GM12891 (cell line): ENCODE measurements around the gene NGEF.

Experiments used
- PAX5 ChIP-seq: IDR thresholded peaks from 2 replicates; pipeline ENCODE4 v1.6.1; 2011; ENCODE audit warnings: low read length, moderate library complexity, mild to moderate bottlenecking; ENCODE audit not compliant: insufficient read depth, severe bottlenecking
- POLR2A ChIP-seq: IDR thresholded peaks from 2 replicates; pipeline ENCODE4 v1.6.1; 2011; ENCODE audit warnings: low read depth, low read length, control low read depth
- POLR2AphosphoS5 ChIP-seq: IDR thresholded peaks from 2 replicates; pipeline ENCODE4 v1.6.1; 2011; ENCODE audit warnings: low read depth, low read length, control low read depth
- POU2F2 ChIP-seq: IDR thresholded peaks from 2 replicates; pipeline ENCODE4 v1.6.1; 2011; ENCODE audit warnings: low read depth, mild to moderate bottlenecking, control low read depth, low read length, moderate library complexity
- TAF1 ChIP-seq: IDR thresholded peaks from 2 replicates; pipeline ENCODE4 v1.6.1; 2011; ENCODE audit warnings: low read depth, low read length, control low read depth

- no peak for TF ChIP-seq POLR2AphosphoS5
- no peak for TF ChIP-seq POU2F2
- TF ChIP-seq POLR2A = no peak
- no peak for TF ChIP-seq PAX5
- no peak for TF ChIP-seq TAF1
Measured at GRCh38 chr2:232963913-232964312, 49.1 kb downstream of the NGEF start.
